Measurements from ENCODE around the gene ANO1. TPM values are rescaled to one million over a fixed set of nuclear protein-coding genes. Genes with fewer than 3 reads are reported as not detected.

The ANO1 gene
- total and polyA plus RNA-seq, 4 donors: 7.8 to 64.8 (median 32.2) TPM

DNA sequence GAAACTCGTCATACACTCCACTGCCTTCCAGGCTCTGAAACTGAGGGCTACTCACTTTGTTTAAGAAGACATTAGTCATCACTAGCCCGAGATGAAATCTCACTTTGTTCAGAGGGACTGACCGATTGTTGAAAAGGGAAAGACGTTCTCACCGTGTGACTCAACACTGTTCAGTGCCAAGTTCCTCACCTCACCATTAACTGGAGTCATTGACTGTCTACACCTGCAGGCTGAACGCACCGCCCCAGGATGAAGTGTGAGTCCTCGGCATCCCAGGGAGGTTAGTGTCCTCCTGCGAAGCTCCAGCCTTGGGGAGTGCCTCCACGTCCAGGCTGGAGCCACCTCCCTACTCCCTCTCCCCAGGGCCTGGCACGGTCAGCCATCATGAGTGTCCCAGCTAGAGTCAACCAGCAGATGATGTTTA, 155.4 kb downstream of the ANO1 start:
- no peaks in the 10 kb centered on the region for H3K36me3 ChIP-seq (ENCODE audit: control insufficient read depth in 4 of 4, insufficient read depth in 3 of 4, low read depth in 1 of 4, low read length in 3 of 4)
- no peaks in the 10 kb centered on the region for H3K27me3 ChIP-seq (ENCODE audit: control insufficient read depth in 4 of 4, insufficient read depth in 4 of 4, low read length in 3 of 4)
- no peak overlapping the region for H3K27ac ChIP-seq (ENCODE audit: low read depth in 1 of 2, low read length in 2 of 2)
- no peaks in the 10 kb centered on the region for H3K9me3 ChIP-seq (ENCODE audit: control insufficient read depth in 4 of 4, low read length in 3 of 4)
- no peak overlapping the region for H3K4me3 ChIP-seq (ENCODE audit: low read depth in 1 of 3, low read length in 3 of 3)
- WGBS: 85% methylated on average over 11 of the region's 11 CpGs
- peaks cover 2 to 6% (median 3%) of the 10 kb centered on the region in 4 donors for H3K4me1 ChIP-seq (ENCODE audit: control insufficient read depth in 4 of 4, insufficient read depth in 4 of 4, low read length in 3 of 4)
- no peak for TF ChIP-seq FOXA2 (IDR thresholded peaks at IDR 0.05)
- no peak for TF ChIP-seq GABPA (IDR thresholded peaks at IDR 0.05 in 1 of 2, conservative IDR thresholded peaks at IDR 0.05 in 1 of 2)
- TF ChIP-seq, protein P1, sequence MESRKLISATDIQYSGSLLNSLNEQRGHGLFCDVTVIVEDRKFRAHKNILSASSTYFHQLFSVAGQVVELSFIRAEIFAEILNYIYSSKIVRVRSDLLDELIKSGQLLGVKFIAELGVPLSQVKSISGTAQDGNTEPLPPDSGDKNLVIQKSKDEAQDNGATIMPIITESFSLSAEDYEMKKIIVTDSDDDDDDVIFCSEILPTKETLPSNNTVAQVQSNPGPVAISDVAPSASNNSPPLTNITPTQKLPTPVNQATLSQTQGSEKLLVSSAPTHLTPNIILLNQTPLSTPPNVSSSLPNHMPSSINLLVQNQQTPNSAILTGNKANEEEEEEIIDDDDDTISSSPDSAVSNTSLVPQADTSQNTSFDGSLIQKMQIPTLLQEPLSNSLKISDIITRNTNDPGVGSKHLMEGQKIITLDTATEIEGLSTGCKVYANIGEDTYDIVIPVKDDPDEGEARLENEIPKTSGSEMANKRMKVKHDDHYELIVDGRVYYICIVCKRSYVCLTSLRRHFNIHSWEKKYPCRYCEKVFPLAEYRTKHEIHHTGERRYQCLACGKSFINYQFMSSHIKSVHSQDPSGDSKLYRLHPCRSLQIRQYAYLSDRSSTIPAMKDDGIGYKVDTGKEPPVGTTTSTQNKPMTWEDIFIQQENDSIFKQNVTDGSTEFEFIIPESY (IDR thresholded peaks at IDR 0.05): no peak
- no peak for TF ChIP-seq JUND (IDR thresholded peaks at IDR 0.05)
- no peak for TF ChIP-seq YY1 (IDR thresholded peaks at IDR 0.05)
- TF ChIP-seq, protein P2, sequence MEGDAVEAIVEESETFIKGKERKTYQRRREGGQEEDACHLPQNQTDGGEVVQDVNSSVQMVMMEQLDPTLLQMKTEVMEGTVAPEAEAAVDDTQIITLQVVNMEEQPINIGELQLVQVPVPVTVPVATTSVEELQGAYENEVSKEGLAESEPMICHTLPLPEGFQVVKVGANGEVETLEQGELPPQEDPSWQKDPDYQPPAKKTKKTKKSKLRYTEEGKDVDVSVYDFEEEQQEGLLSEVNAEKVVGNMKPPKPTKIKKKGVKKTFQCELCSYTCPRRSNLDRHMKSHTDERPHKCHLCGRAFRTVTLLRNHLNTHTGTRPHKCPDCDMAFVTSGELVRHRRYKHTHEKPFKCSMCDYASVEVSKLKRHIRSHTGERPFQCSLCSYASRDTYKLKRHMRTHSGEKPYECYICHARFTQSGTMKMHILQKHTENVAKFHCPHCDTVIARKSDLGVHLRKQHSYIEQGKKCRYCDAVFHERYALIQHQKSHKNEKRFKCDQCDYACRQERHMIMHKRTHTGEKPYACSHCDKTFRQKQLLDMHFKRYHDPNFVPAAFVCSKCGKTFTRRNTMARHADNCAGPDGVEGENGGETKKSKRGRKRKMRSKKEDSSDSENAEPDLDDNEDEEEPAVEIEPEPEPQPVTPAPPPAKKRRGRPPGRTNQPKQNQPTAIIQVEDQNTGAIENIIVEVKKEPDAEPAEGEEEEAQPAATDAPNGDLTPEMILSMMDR (IDR thresholded peaks at IDR 0.05; ENCODE audit: low read depth, low read length, missing input control): no peak
- no peak for TF ChIP-seq RAD21 (IDR thresholded peaks at IDR 0.05)
- no peak for TF ChIP-seq SP1 (IDR thresholded peaks at IDR 0.05)
- no peak for TF ChIP-seq TAF1 (conservative IDR thresholded peaks at IDR 0.05)
- no peak for TF ChIP-seq HNF4A (conservative IDR thresholded peaks at IDR 0.05)
- TF ChIP-seq RXRA (IDR thresholded peaks at IDR 0.05): no peak
- no peak for TF ChIP-seq REST (IDR thresholded peaks at IDR 0.05)
- no peak for TF ChIP-seq FOXA1 (IDR thresholded peaks at IDR 0.05)
- TF ChIP-seq, protein P3, sequence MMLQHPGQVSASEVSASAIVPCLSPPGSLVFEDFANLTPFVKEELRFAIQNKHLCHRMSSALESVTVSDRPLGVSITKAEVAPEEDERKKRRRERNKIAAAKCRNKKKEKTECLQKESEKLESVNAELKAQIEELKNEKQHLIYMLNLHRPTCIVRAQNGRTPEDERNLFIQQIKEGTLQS (IDR thresholded peaks at IDR 0.05): no peak
- TF ChIP-seq NR2F2 (IDR thresholded peaks at IDR 0.05): no peak
- no peak for TF ChIP-seq HNF4G (IDR thresholded peaks at IDR 0.05)
- TF ChIP-seq, protein P4, sequence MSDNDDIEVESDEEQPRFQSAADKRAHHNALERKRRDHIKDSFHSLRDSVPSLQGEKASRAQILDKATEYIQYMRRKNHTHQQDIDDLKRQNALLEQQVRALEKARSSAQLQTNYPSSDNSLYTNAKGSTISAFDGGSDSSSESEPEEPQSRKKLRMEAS (IDR thresholded peaks at IDR 0.05): no peak
- TF ChIP-seq EGR1 (IDR thresholded peaks at IDR 0.05; ENCODE audit: low read depth in 2 of 2): no peak
- no peak for DNase-seq (ENCODE audit: low spot score)
- no peak overlapping the region for H3K9ac ChIP-seq (ENCODE audit: low read depth in 1 of 2, low read length in 2 of 2)

Data from liver (tissue), 9 donors.